CD14-positive monocyte (primary cell): ENCODE results near the gene SYT13. TPM values are rescaled to one million over a fixed set of nuclear protein-coding genes. Genes with fewer than 3 reads are reported as not detected.

Experiments used
- DNase-seq, 3 donors: peaks; one replicate each; pipeline ENCODE4 v3.0.0-alpha.2; 2011 to 2022
- H2AFZ ChIP-seq: 2 replicates; pipeline ENCODE4 v1.6.0; 2012; ENCODE audit warnings: mild to moderate bottlenecking, low read depth, low read length, inconsistent platforms; ENCODE audit not compliant: insufficient read depth, poor library complexity, severe bottlenecking
- H3K27ac ChIP-seq, 2 donors: 1 replicate in 1 of 2; 2 replicates in 1 of 2; pipeline ENCODE4 v1.5.1; 2012 to 2013; ENCODE audit warnings: low read length in 2 of 2, control low read depth in 1 of 2, inconsistent platforms in 1 of 2, low read depth in 1 of 2, mild to moderate bottlenecking in 1 of 2
- H3K27me3 ChIP-seq, 2 donors: one replicate each; pipeline versions ENCODE4 v1.6.0 to v1.6.1; 2011 to 2013; ENCODE audit warnings: low read length in 2 of 2; ENCODE audit not compliant: control insufficient read depth in 2 of 2, insufficient read depth in 2 of 2
- H3K36me3 ChIP-seq, 2 donors: replicated peaks in 1 of 2; 1 replicate in 1 of 2; 2 replicates in 1 of 2; pipeline versions ENCODE4 v1.5.1 to v1.6.1; 2012 to 2013; ENCODE audit warnings: low read length in 2 of 2, control low read depth in 1 of 2, inconsistent platforms in 1 of 2, mild to moderate bottlenecking in 1 of 2; ENCODE audit not compliant: insufficient read depth in 2 of 2, control insufficient read depth in 1 of 2
- H3K4me1 ChIP-seq, 2 donors: 1 replicate in 1 of 2; 2 replicates in 1 of 2; pipeline versions ENCODE4 v1.5.1 to v1.6.1; 2012 to 2013; ENCODE audit warnings: low read length in 2 of 2, control low read depth in 1 of 2, inconsistent platforms in 1 of 2, mild to moderate bottlenecking in 1 of 2, moderate library complexity in 1 of 2; ENCODE audit not compliant: insufficient read depth in 2 of 2, control insufficient read depth in 1 of 2
- H3K4me2 ChIP-seq: replicated peaks from 2 replicates; pipeline ENCODE3; 2012; ENCODE audit warnings: low read length, moderate library complexity, mild to moderate bottlenecking; ENCODE audit not compliant: poor library complexity, severe bottlenecking; ENCODE audit errors: extremely low read depth
- H3K4me3 ChIP-seq, 3 experiments: fragments of 200-600 bp in 1 of 3; sonication (generic) in 1 of 3; replicated peaks in 1 of 3; 1 replicate in 2 of 3; 2 replicates in 1 of 3; pipeline ENCODE4 v1.5.1; 2011 to 2013; ENCODE audit warnings: low read length in 3 of 3, mild to moderate bottlenecking in 3 of 3, control low read depth in 2 of 3, low read depth in 2 of 3, inconsistent platforms in 1 of 3, moderate library complexity in 1 of 3
- H3K79me2 ChIP-seq: 2 replicates; pipeline ENCODE4 v1.6.0; 2012; ENCODE audit warnings: mild to moderate bottlenecking, control low read depth, inconsistent platforms, low read length, moderate library complexity; ENCODE audit not compliant: insufficient read depth
- H3K9ac ChIP-seq: 2 replicates; pipeline ENCODE4 v1.6.0; 2017; ENCODE audit warnings: low read length, mild to moderate bottlenecking; ENCODE audit not compliant: insufficient read depth, poor library complexity, severe bottlenecking
- H3K9me3 ChIP-seq, 2 donors: replicated peaks in 1 of 2; 1 replicate in 1 of 2; 2 replicates in 1 of 2; pipeline versions ENCODE4 v1.5.1 to v1.6.1; 2012 to 2013; ENCODE audit warnings: low read length in 2 of 2, control low read depth in 1 of 2; ENCODE audit not compliant: control insufficient read depth in 1 of 2, insufficient read depth in 1 of 2
- H4K20me1 ChIP-seq: 2 replicates; pipeline ENCODE4 v1.6.0; 2012; ENCODE audit warnings: mild to moderate bottlenecking, low read length, control low read depth, moderate library complexity; ENCODE audit not compliant: insufficient read depth
- H3K27ac Mint-ChIP-seq, 7 donors: one replicate each; pipeline ENCODE4 v1.8.0; 2020; ENCODE audit warnings: mild to moderate bottlenecking in 7 of 7, mixed read lengths in 7 of 7, moderate library complexity in 6 of 7, inconsistent platforms in 2 of 7
- H3K27me3 Mint-ChIP-seq, 3 donors: one replicate each; pipeline ENCODE4 v1.8.0; 2021 to 2022; ENCODE audit warnings: low read depth in 3 of 3, mild to moderate bottlenecking in 3 of 3, mixed read lengths in 3 of 3, moderate library complexity in 3 of 3, inconsistent platforms in 1 of 3
- H3K36me3 Mint-ChIP-seq, 2 donors: one replicate each; pipeline ENCODE4 v1.8.0; 2020; ENCODE audit warnings: mixed read lengths in 2 of 2, inconsistent platforms in 1 of 2, mild to moderate bottlenecking in 1 of 2
- H3K4me1 Mint-ChIP-seq: one replicate; pipeline ENCODE4 v1.8.0; 2020; ENCODE audit warnings: mild to moderate bottlenecking, mixed read lengths
- H3K4me3 Mint-ChIP-seq, 2 donors: one replicate each; pipeline ENCODE4 v1.8.0; 2020; ENCODE audit warnings: mild to moderate bottlenecking in 2 of 2, mixed read lengths in 2 of 2, moderate library complexity in 1 of 2
- H3K9me3 Mint-ChIP-seq, 7 donors: one replicate each; pipeline ENCODE4 v1.8.0; 2020 to 2022; ENCODE audit warnings: mixed read lengths in 7 of 7, mild to moderate bottlenecking in 6 of 7, moderate library complexity in 6 of 7, inconsistent platforms in 2 of 7
- WGBS: methylation state at CpG from one replicate; pipeline ENCODE4 v1.1.5; 2013; ENCODE audit warnings: missing lambda C conversion rate; ENCODE audit not compliant: insufficient coverage; 5-methylcytosine and 5-hydroxymethylcytosine counted together
- intact Hi-C, 2 donors: fragments of 100-400 bp; cut with micrococcal nuclease; formaldehyde crosslinking; loops; one replicate each; pipeline versions ENCODE4 v1.15.0 to v1.15.1; 2023
- polyA plus RNA-seq, 3 donors: library from polyadenylated mRNA; depleted of rRNA in 1 of 3; unstranded in 2 of 3; stranded (reverse) in 1 of 3; fragments of 300-500 nt in 2 of 3; fragments of >200 nt in 1 of 3; fragmentation: Illumina TruSeq in 2 of 3; gene quantifications; 1 replicate in 2 of 3; 2 replicates in 1 of 3; pipeline ENCODE4 v1.2.3, GENCODE V29; 2012 to 2021
- TF ChIP-seq, protein P1 (sequence below): fragments of 200-600 bp; IDR thresholded peaks from one replicate; pipeline ENCODE4 v1.8.0; 2022; ENCODE audit warnings: antibody characterized with exemption, mild to moderate bottlenecking

SYT13 gene
- polyA plus RNA-seq, 3 donors, result not detected

DNA sequence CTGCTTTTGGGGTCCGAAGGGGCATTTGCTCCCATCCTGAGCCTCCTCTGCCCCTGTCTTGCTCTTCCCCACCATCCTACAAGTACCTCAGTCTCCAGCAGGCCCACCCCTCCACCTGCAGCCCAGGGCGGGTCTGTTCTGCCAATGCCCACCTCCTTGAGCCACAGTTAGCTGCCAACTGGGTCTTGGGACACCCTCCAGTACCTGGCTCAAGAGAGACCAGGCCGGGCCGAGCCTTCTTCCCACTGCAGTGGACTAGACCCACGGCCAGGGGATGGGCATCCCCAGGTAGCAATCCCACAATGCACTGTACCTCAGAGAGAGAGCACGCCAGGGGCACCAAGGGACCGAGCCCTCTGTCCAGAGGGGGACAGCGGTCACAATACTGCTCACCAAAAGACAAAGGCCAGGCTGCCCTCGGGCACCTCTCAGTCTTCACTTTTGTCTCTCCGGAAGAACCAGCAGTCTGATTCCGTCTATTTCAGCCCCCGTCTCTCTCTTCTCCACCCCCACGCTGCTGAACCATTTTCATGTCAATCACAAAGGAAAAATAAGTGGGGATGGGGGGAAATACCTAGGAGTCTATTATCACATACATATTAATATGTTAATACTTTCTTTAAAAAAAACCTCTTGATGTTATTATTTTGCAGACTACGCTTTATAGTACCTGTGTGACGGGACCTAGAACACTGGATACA is 51.7 kb downstream of the SYT13 start:
- no peaks in the 10 kb centered on the region for H3K36me3 ChIP-seq
- no peak overlapping the region for H3K4me3 ChIP-seq
- 98% methylated on average over 5 of the region's 15 CpGs for WGBS
- H3K36me3 Mint-ChIP-seq, result no peaks in the 10 kb centered on the region
- no peak overlapping the region for H3K27ac Mint-ChIP-seq
- no peak overlapping the region for H3K4me3 Mint-ChIP-seq
- H3K4me2 ChIP-seq, result no peak overlapping the region
- intact Hi-C loops, result no loop called here
- H3K9me3 ChIP-seq, result no peaks in the 10 kb centered on the region
- no peak overlapping the region for H3K9ac ChIP-seq
- H3K4me1 ChIP-seq, result no peaks in the 10 kb centered on the region
- H3K27me3 Mint-ChIP-seq, result peaks cover 4 to 7% (median 5%) of the 10 kb centered on the region in 3 donors
- H4K20me1 ChIP-seq, result no peaks in the 10 kb centered on the region
- peaks cover 0 to 6% (median 2%) of the 10 kb centered on the region in 7 donors for H3K9me3 Mint-ChIP-seq
- H3K27ac ChIP-seq, result no peak overlapping the region
- TF ChIP-seq, protein P1, sequence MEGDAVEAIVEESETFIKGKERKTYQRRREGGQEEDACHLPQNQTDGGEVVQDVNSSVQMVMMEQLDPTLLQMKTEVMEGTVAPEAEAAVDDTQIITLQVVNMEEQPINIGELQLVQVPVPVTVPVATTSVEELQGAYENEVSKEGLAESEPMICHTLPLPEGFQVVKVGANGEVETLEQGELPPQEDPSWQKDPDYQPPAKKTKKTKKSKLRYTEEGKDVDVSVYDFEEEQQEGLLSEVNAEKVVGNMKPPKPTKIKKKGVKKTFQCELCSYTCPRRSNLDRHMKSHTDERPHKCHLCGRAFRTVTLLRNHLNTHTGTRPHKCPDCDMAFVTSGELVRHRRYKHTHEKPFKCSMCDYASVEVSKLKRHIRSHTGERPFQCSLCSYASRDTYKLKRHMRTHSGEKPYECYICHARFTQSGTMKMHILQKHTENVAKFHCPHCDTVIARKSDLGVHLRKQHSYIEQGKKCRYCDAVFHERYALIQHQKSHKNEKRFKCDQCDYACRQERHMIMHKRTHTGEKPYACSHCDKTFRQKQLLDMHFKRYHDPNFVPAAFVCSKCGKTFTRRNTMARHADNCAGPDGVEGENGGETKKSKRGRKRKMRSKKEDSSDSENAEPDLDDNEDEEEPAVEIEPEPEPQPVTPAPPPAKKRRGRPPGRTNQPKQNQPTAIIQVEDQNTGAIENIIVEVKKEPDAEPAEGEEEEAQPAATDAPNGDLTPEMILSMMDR, result no peak
- H3K79me2 ChIP-seq, result no peaks in the 10 kb centered on the region
- H2AFZ ChIP-seq, result no peak overlapping the region
- no peaks in the 10 kb centered on the region for H3K27me3 ChIP-seq
- H3K4me1 Mint-ChIP-seq, result peaks cover 7% of the 10 kb centered on the region
- DNase-seq, result no peak

DNA sequence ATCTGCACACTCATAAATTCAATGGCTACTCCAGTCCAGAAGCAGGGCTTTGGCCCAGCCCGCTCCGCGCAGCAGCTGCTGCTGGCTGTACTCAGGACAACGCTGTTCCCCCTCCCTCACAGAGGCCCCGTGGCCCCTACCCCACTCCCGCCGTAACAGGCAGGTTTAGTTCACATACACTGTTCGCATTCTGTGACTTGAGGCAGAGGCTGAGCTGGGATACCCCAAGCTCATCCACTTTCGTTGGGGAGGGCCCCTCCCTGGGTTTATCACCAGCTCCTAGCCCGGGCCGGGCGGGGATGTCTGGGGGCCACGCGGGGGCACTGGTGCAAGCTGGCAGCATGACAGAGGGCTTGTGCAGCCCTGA is 52.4 kb downstream of the SYT13 start:
- Histone ChIP-seq H3K36me3 (no peaks in the 10 kb centered on the region), H4K20me1 (no peaks in the 10 kb centered on the region), H3K9ac (no peak overlapping the region), H3K27ac (no peak overlapping the region), H3K4me1 (no peaks in the 10 kb centered on the region), H3K27me3 (no peaks in the 10 kb centered on the region), H3K4me3 (no peak overlapping the region), H3K79me2 (no peaks in the 10 kb centered on the region), H3K9me3 (no peaks in the 10 kb centered on the region), H3K4me2 (no peak overlapping the region), H2AFZ (no peak overlapping the region)
- Mint-ChIP-seq H3K27me3 (peaks cover 4 to 5% (median 5%) of the 10 kb centered on the region in 3 donors), H3K27ac (no peak overlapping the region), H3K9me3 (peaks cover 0 to 3% (median 0%) of the 10 kb centered on the region in 7 donors), H3K36me3 (no peaks in the 10 kb centered on the region), H3K4me1 (peaks cover 7% of the 10 kb centered on the region), H3K4me3 (no peak overlapping the region)
- WGBS, result 89% methylated on average over 14 of the region's 14 CpGs
- DNase-seq, result no peak
- TF ChIP-seq, protein P1, result peak; percentile 62
- intact Hi-C loops, result no loop called here
